Measurements from ENCODE around the gene ARHGAP35. TPM values are rescaled to one million over a fixed set of nuclear protein-coding genes. Genes with fewer than 3 reads are reported as not detected.

ARHGAP35 gene
- total RNA-seq, 1 donor from 2014 or later = 63.8 TPM

GRCh38 chr19:46862974-46863632 is 2.3 kb downstream of the ARHGAP35 start:
- peak overlapping the region; percentile 47 for H3K27ac ChIP-seq
- no peak for TF ChIP-seq CTCF (IDR thresholded peaks at IDR 0.05)
- DNase-seq = peak; percentile 33
- no peaks in the 10 kb centered on the region for H3K36me3 ChIP-seq
- H3K4me1 ChIP-seq = peaks cover 63% of the 10 kb centered on the region
- H3K4me3 ChIP-seq = peak overlapping the region; percentile 64
- no peak for ATAC-seq
- no peaks in the 10 kb centered on the region for H3K9me3 ChIP-seq
- intact Hi-C loops (cut with DNase I) = no loop called here
- H3K27me3 ChIP-seq = no peaks in the 10 kb centered on the region

- DNase-seq = peak; percentile 73
- Histone ChIP-seq H3K36me3 (no peaks in the 10 kb centered on the region), H3K27me3 (no peaks in the 10 kb centered on the region), H3K4me1 (peaks cover 63% of the 10 kb centered on the region), H3K27ac (peak overlapping the region; percentile 47), H3K4me3 (peak overlapping the region; percentile 64), H3K9me3 (no peaks in the 10 kb centered on the region)
- TF ChIP-seq CTCF (IDR thresholded peaks at IDR 0.05) = no peak
- intact Hi-C loops (cut with DNase I) = no loop called here
- ATAC-seq = peak; percentile 41
Observed at GRCh38 chr19:46863818-46864629, 3.2 kb downstream of the ARHGAP35 start.

- Histone ChIP-seq H3K4me1 (peaks cover 59% of the 10 kb centered on the region), H3K27me3 (no peaks in the 10 kb centered on the region), H3K4me3 (no peak overlapping the region), H3K36me3 (no peaks in the 10 kb centered on the region), H3K9me3 (no peaks in the 10 kb centered on the region), H3K27ac (peak overlapping the region; percentile 20)
- no peak for ATAC-seq
- DNase-seq = no peak
- intact Hi-C loops (cut with DNase I) = no loop called here
- TF ChIP-seq CTCF (IDR thresholded peaks at IDR 0.05) = no peak
Observed at GRCh38 chr19:46866407-46867136, 5.8 kb downstream of the ARHGAP35 start.

GRCh38 chr19:46867170-46867569 is 6.4 kb downstream of the ARHGAP35 start:
- H3K27ac ChIP-seq = peak overlapping the region; percentile 20
- intact Hi-C loops (cut with DNase I) = no loop called here

More at GRCh38 chr19:46867170-46867569, 6.4 kb downstream of the ARHGAP35 start:
- TF ChIP-seq CTCF (IDR thresholded peaks at IDR 0.05) = no peak
- ATAC-seq (no peak), DNase-seq (no peak)
- no peaks in the 10 kb centered on the region for H3K36me3 ChIP-seq
- no peak overlapping the region for H3K4me3 ChIP-seq
- no peaks in the 10 kb centered on the region for H3K9me3 ChIP-seq
- no peaks in the 10 kb centered on the region for H3K27me3 ChIP-seq
- H3K4me1 ChIP-seq = peaks cover 59% of the 10 kb centered on the region

All from upper lobe of right lung (tissue), 1 donor.